Erythroblast (primary cell): Measurements from ENCODE around the gene ELMO3.

Source experiments
- GATA1 ChIP-seq: IDR thresholded peaks from 2 replicates; pipeline ENCODE4 v1.6.1; 2011; ENCODE audit warnings: low read depth, mild to moderate bottlenecking, control low read depth, low read length, moderate library complexity
- POLR2A ChIP-seq: IDR thresholded peaks from 2 replicates; pipeline ENCODE4 v1.6.1; 2011; ENCODE audit warnings: mild to moderate bottlenecking, low read length

DNA sequence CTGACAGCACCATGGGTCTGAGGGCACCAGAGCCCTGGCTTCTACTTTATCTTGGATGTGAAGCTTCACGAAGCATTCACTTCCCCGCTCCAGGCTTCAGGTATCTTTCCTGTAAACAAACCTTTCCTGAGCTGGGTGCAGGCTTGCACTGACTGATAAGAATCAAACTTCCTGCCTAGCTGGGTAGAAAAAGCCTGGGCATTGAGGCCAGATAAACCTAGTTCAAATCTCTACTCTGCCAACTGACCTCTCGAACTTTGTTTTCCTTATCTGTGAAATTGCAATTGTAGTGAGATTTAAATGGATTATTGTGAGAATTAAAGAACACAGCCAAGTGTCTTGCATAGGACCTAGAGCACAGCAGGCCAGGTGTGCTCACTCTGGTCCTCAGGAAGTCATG is 25.1 kb downstream of the ELMO3 start:
- no peak for TF ChIP-seq POLR2A
- TF ChIP-seq GATA1: no peak
